ENCODE measurements around the gene LSS.
"Not testable (repeated sequence)": the region's sequence is repeated elsewhere in the genome, so short reads cannot be mapped to it uniquely, and the experiment has no call there.

The LSS gene

DNA sequence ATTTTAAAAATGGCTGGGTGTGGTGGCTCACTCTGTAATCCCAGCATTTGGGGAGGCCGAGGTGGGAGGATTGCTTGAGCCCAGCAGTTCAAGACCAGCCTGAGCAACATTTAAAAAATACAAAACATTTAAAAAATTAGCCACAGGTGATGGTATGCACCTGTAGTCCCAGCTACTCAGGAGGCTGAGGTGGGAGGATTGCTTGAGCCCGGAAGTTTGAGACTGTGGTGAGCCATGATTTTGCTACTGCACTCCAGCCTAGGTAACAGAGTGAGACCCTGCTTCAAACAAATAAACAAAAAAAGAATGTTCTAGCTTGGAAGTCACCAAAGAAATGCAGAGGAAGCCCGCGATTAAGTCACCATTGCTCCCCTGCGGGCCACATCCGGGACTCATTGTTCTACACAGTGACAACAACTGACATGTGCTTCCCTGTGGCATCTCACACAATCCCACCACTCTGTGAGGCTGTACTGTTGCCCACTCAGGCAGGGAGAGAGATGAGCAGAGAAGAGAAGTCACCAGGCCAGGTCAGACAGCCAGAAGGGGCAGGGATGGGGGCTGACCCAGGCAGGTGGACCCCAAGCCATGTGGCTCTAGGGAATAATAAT, 25.9 kb downstream of the LSS start:
- no peak for DNase-seq

DNA sequence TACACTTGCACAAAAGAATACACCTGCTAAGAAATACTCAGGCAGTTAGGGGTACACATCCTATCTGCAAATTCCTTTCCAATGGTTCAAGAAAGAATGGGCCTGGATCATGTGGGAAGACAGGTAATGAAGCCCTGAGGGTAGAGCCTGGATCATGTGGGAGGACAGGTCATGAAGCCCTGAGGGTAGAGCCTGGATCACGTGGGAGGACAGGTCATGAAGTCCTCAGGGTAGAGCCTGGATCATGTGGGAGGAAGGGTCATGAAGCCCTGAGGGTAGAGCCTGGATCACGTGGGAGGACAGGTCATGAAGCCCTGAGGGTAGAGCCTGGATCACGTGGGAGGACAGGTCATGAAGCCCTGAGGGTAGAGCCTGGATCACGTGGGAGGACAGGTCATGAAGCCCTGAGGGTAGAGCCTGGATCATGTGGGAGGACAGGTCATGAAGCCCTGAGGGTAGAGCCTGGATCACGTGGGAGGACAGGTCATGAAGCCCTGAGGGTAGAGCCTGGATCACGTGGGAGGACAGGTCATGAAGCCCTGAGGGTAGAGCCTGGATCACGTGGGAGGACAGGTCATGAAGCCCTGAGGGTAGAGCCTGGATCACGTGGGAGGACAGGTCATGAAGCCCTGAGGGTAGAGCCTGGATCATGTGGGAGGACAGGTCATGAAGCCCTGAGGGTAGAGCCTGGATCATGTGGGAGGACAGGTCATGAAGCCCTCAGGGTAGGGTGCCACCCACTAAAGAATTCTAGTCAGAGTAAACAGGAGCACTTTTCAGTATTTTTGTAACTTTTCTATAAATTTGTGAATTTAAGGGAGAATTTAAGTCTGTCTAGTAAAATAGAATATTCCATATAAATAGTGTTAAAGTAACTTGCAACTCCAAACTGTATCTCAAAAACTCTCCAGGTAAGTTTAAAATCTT, 27.4 kb downstream of the LSS start:
- not testable (repeated sequence) for DNase-seq

GRCh38 chr21:46199436-46200373, 28.9 kb downstream of the LSS start:
- no peak for DNase-seq

DNA sequence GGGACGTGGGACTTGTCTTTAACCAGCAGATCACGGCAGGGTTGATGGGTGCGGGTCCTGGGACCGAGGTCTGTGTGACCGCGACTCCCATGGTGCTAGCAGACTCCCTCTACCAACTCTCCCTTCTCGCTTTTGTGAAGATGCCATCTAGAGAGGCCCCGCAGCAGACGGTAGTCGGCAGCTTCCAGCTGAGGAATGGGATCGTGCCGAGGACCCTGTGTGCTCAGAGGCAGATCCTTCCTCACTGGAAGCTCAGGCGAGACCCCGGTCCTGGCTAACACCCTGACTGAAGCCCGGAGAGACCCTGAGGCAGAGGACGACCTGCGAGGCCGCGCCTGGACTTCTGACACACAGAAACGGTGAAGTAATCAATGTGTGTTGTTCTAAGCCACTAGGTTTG, 31.8 kb downstream of the LSS start:
- DNase-seq, result no peak

DNA sequence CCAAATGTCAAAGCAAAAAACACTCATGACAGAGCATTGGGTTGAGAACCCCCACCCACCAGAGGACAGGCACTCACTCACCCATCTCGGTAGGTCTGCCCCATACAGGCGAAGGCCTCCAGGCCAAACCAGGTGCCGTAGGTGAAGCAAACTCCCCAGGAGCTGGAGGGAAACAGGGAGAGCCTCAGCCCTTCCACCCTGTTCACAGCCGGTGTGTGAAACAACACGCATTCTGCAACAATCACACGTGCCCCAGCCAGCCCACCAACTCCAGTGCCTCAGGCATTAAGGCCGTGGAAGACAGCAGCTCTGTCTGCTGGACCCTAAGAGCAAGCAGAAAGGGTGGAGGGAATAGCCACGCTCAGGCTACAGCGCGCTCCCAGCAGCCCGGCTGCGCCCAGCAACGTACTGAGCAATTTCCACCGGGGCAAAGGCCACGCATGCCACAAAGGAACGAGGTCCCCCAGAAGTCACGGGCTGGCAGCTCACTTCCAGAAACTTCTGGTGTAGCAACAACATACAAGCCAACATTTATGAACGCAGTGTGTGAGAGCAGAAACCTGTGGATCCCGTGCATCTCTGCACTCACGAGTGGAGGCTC, 32.9 kb downstream of the LSS start:
- DNase-seq, result no peak

- no peak for DNase-seq
Measured at GRCh38 chr21:46194374-46195334, 33.9 kb downstream of the LSS start.

- DNase-seq, result no peak
Measured at GRCh38 chr21:46193829-46194373, 34.7 kb downstream of the LSS start.

GRCh38 chr21:46191686-46192575, 36.6 kb downstream of the LSS start:
- DNase-seq, result no peak

- no peak for DNase-seq
Measured at GRCh38 chr21:46191257-46191685, 37.3 kb downstream of the LSS start.

DNA sequence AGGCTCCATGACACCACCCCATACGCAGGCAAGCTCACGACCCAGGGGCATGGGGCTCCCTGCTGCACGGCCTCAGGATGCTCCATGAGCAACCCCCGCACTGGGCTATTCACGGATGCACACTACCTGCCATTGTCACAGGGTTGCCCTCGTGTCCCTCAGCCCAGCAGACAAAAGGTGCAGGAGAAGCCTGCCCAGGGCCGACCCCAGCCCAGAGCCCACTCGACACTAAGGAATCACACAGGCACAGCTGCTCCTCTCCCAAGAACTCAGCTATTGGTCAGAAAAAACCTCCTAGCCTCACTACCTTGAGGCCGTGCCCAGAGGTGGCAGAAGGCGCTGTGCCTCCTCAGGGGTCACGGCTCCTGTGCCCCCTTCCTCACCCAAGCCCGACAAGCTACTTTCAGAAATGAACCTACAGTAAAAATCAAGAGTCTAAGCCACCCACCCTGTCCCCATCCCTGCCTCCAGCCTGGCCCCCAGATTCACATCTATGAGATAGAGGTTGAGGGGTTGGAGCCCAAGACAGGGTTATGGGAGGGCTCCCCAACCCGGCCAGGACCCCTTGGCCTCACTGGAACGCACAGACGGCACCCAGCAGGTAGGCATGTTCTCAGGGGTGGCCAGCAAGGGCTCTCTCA, 38.0 kb downstream of the LSS start:
- no peak for DNase-seq

GRCh38 chr21:46189959-46190490, 38.5 kb downstream of the LSS start:
- no peak for DNase-seq

DNA sequence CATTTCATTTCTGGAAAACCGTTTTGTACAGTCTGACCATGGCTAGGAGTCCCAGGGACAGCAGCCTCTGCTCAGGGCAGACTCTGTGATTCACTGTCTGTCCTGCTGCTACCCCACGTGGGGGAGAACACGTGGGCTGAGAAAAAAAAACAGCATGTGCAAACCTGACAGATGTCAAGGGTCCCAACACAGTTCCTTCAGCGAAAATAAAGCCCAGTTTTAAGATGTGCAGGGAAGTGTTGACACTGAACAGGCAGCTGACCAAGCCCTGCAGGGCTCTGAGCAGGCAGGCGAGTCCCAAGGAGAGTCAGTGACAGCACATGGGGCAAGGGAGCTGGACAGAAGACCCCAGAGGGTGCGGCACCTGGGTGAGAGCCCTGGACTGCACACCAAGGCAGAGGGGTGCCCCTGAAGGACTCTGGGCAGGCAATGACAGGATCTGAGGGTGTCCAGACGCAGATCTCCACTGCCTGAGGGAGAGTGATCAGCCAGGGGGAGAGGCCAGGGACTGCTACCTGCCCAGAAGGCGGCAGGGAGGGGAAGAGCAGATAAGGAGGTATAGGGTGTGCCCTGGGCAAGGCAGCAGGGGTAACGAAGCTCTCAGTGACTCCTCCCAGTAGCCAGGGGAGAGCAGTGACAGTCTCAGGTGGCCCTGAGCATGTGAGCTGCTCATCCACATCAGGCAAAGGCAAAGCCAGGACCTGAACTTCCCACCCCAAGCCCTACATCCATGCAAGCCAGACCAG, 39.2 kb downstream of the LSS start:
- no peak for DNase-seq

GRCh38 chr21:46188226-46189212, 40.1 kb downstream of the LSS start:
- no peak for DNase-seq

- DNase-seq, result no peak
Measured at GRCh38 chr21:46187814-46188213, 40.8 kb downstream of the LSS start.

DNA sequence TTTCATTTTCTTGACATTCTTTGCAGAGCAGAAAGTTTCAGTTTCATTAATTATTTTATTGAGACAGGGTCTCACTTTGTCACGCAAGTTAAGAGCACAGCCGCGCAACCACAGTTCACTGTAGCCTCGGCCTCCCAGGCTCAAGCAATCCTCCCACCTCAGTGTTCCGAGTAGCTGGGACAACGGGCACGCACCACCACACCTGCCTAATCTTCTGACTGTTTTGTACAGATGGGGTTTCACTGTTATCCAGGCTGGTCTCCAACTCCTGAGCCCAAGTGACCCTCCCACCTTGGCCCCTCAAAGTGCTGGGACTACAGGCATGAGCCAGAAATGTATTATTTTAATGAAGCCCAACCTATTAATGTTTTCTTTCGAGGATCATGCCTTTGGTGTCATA, 41.3 kb downstream of the LSS start:
- no peak for DNase-seq

DNA sequence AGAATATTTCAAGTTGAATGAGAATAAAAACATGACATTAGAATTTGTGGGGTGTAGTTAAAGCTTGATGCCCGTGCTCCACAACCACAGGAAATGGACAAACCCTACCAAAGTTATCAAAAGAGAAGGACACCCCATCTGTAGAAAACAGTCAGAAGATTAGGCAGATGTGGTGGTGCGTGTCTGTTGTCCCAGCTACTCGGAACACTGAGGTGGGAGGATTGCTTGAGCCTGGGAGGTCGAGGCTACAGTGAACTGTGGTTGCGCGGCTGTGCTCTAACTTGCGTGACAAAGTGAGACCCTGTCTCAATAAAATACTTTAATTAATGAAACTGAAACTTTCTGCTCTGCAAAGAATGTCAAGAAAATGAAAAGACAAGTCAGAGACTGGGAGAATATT, 42.9 kb downstream of the LSS start:
- DNase-seq, result no peak

Data from NCI-H446 (cell line).